Psoas muscle (tissue), 8 donors: Measurements from ENCODE around the gene STMN3. TPM values are rescaled to one million over a fixed set of nuclear protein-coding genes. Genes with fewer than 3 reads are reported as not detected.
"Not testable (repeated sequence)": the region's sequence is repeated elsewhere in the genome, so short reads cannot be mapped to it uniquely, and the experiment has no call there.

Source experiments
- ATAC-seq, 4 donors: fragments of 200-7000 bp; cut with Tn5 transposase; one replicate each; pipeline ENCODE4 v1.9.1; 2020; ENCODE audit warnings: moderate library complexity in 3 of 4, mild to moderate bottlenecking in 2 of 4
- DNase-seq, 2 donors: peaks; one replicate each; pipeline ENCODE4 v3.0.0-alpha.2; 2020
- H3K27ac ChIP-seq: fragments of 200-600 bp; one replicate; pipeline ENCODE4 v1.8.0; 2022
- H3K27me3 ChIP-seq, 3 donors: fragments of 200-600 bp in 1 of 3; one replicate each; pipeline versions ENCODE4 v1.6.1 to v1.8.0; 2013 to 2022; ENCODE audit warnings: low read length in 2 of 3, mild to moderate bottlenecking in 2 of 3, moderate library complexity in 1 of 3; ENCODE audit not compliant: insufficient read depth in 3 of 3
- H3K36me3 ChIP-seq, 2 donors: fragments of 200-600 bp in 1 of 2; one replicate each; pipeline versions ENCODE4 v1.6.1 to v1.8.0; 2013 to 2022; ENCODE audit warnings: low read depth in 1 of 2, mild to moderate bottlenecking in 1 of 2, moderate library complexity in 1 of 2; ENCODE audit not compliant: insufficient read depth in 1 of 2
- H3K4me1 ChIP-seq: fragments of 200-600 bp; one replicate; pipeline ENCODE4 v1.8.0; 2022
- H3K4me3 ChIP-seq: fragments of 200-600 bp; one replicate; pipeline ENCODE4 v1.8.0; 2022; ENCODE audit warnings: mild to moderate bottlenecking
- H3K9me3 ChIP-seq: fragments of 200-600 bp; one replicate; pipeline ENCODE4 v1.8.0; 2022
- WGBS, 3 donors: extraction: QIAGEN DNeasy Blood & Tissue Kit; methylation state at CpG; one replicate each; pipeline versions ENCODE4 v1.1.6 to v1.1.7; 2013; 5-methylcytosine and 5-hydroxymethylcytosine counted together
- intact Hi-C, 2 donors: fragments of 100-400 bp; cut with DNase I; formaldehyde crosslinking; loops; one replicate each; pipeline versions ENCODE4 v1.11.0 to v1.14.2; 2022
- polyA plus RNA-seq, 3 donors: library from polyadenylated mRNA; stranded (reverse); fragments of 200-250 nt; gene quantifications; one replicate each; pipeline ENCODE4 v1.2.3, GENCODE V29; 2013
- total RNA-seq, 4 donors: library from RNA; stranded (reverse); fragmentation: NEBNext Ultra II Directional in 2 of 4; extraction: Animal tissue kit (Norgen Biotek cat#: 25700) in 2 of 4; gene quantifications; one replicate each; pipeline versions ENCODE4 v1.2.1 to v1.2.4, GENCODE V29; 2021 to 2023
- TF ChIP-seq, protein P1 (sequence below): fragments of 200-600 bp; IDR thresholded peaks from one replicate; pipeline ENCODE4 v1.8.0; 2022; ENCODE audit warnings: antibody characterized with exemption
- donor health status: healthy with polysubstance abuse.
- donor health status: DM: no; HTN: no; CAD: no; lungs with moderate emphysema.
- donor health status: Bipolar disorder and iron deficiency.
- donor health status: healthy.
- donor health status: DM: yes; HTN: yes; CAD: no.
- donor health status: DM: no; HTN: no; CAD: no.
- donor health status: DM: no; HTN: no; CAD: no.
- donor health status: DM: yes; HTN: yes; CAD: no.

STMN3 gene
- total and polyA plus RNA-seq, 7 donors: 1.0 to 3.1 (median 2.4) TPM

DNA sequence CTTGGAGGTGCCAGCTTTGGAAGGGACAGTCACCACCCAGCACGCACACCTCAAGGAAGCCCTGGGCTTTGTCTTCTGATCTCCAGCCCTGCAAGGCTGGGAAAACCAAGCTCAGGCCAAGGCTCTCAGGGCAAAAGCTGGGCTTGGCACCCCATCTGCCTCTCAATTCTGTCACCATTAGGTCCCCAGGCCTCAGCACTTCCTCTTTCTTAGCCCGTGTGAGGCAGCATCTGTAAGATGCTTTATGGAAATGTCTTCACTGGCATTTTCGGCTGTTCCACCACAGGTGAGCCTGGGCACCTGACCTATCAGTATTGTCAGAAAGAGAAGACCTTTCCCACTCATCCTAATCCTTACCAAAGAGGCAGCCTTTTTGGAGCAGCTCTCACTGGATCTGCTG, 50.9 kb downstream of the STMN3 start:
- Histone ChIP-seq H3K9me3 (no peaks in the 10 kb centered on the region), H3K27me3 (no peaks in the 10 kb centered on the region), H3K4me3 (no peak overlapping the region), H3K27ac (no peak overlapping the region), H3K36me3 (peaks cover 0 to 61% of the 10 kb centered on the region in 2 donors), H3K4me1 (no peaks in the 10 kb centered on the region)
- TF ChIP-seq, protein P1, sequence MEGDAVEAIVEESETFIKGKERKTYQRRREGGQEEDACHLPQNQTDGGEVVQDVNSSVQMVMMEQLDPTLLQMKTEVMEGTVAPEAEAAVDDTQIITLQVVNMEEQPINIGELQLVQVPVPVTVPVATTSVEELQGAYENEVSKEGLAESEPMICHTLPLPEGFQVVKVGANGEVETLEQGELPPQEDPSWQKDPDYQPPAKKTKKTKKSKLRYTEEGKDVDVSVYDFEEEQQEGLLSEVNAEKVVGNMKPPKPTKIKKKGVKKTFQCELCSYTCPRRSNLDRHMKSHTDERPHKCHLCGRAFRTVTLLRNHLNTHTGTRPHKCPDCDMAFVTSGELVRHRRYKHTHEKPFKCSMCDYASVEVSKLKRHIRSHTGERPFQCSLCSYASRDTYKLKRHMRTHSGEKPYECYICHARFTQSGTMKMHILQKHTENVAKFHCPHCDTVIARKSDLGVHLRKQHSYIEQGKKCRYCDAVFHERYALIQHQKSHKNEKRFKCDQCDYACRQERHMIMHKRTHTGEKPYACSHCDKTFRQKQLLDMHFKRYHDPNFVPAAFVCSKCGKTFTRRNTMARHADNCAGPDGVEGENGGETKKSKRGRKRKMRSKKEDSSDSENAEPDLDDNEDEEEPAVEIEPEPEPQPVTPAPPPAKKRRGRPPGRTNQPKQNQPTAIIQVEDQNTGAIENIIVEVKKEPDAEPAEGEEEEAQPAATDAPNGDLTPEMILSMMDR: no peak
- 88 to 96% (median 93%) methylated on average over 3 of the region's 3 CpGs for WGBS, 3 donors
- ATAC-seq (no peak), DNase-seq (no peak)
- intact Hi-C loops: no loop called here

DNA sequence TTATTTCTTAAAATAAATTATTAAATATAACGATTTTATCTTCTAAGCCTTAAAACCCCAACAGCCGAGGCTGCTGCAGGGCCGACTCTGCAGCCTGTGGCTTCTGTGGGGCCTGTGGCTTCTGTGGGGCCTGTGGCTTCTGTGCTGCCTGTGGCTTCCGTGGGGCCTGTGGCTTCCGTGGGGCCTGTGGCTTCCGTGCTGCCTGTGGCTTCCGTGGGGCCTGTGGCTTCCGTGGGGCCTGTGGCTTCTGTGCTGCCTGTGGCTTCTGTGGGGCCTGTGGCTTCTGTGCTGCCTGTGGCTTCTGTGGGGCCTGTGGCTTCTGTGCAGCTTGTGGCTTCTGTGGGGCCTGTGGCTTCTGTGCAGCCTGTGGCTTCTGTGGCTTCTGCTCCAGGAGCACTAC, 51.5 kb downstream of the STMN3 start:
- H3K4me3 ChIP-seq, H3K27me3 ChIP-seq, H3K4me1 ChIP-seq, DNase-seq, H3K9me3 ChIP-seq, H3K27ac ChIP-seq, ATAC-seq, intact Hi-C loops: not testable (repeated sequence)
- WGBS, 3 donors: 84 to 95% (median 86%) methylated on average over 5 to 8 of the region's 8 CpGs
- H3K36me3 ChIP-seq: peaks cover 0 to 61% of the 10 kb centered on the region in 2 donors

DNA sequence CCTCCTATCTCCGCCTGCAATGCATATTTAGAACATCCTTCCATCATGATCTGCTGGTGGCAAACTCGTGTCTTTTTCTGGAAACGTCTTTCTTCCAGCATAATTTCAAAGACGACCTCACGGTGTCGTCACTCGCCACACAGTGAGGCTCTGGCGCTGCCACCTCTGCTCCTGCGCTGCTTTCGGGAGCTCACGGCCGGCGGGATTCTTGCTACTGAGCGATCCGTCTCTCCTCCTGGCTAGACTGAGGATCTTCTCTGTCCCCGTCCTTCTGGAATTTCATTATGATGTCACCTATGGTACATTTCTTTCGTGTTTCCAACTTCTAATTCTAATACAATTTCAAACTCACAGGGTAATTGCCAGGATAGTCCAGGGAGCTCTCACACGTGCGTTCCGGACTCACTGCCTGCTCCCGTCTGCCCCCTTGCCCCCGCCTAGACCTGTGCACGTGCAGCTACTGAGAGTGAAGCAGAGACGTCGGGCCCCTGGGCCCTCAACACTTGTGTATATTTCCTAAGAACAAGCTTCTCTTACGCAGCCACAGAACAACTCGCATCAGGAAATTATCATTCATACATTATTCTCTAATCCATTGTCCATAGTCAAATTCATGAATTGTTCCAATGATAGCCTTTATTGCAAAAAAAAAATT, 53.7 kb downstream of the STMN3 start:
- Histone ChIP-seq H3K27me3 (no peaks in the 10 kb centered on the region), H3K27ac (no peak overlapping the region), H3K9me3 (no peaks in the 10 kb centered on the region), H3K4me3 (no peak overlapping the region), H3K36me3 (peaks cover 0 to 74% of the 10 kb centered on the region in 2 donors), H3K4me1 (no peaks in the 10 kb centered on the region)
- ATAC-seq: no peak
- DNase-seq: no peak
- WGBS, 3 donors: 91 to 95% (median 94%) methylated on average over 27 of the region's 27 CpGs
- intact Hi-C loops: no loop called here
- TF ChIP-seq, protein P1: no peak

DNA sequence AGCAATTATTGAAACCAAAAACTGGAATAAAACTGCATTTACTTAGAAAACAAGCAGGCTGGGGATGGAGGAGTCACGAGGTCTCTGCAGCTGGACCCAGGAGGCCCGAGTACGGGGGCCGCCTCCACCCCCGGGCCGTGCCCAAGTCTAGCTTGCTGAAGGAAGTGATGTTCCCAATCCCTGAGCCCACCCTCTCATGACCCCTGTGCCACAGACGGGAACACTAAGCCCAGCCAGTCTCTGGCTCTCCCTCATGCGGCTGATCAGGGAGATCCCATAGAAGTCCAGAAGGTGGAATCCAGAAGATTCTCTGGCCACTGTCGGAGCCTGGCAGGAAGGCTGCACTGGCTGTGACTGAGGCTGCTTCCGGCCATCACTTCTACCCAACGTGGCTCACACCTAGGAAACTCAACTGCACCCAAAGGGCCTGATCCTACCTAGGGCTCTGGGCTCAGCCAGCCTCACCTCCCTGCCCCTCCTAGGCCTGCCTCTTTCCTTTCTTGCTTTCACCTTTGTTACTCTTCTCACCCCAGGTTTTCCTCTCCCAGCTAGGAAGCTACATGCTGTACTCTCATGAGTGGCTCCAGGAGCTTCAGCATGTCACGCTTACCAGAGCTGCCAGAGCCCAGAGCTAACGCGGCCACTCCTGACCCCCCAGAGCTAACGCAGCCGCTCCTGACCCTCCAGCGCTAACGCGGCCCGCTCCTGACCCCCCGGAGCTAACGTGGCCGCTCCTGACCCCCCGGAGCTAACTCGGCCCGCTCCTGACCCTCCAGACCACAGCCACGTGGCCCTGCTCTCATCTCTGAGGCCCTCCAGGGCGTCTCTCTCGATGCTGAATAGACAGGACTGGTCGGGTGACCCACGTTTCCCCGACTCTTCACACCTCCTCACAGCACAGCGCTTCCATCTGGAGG, 54.5 kb downstream of the STMN3 start:
- peaks cover 0 to 66% of the 10 kb centered on the region in 2 donors for H3K36me3 ChIP-seq
- 90 to 92% (median 90%) methylated on average over 33 of the region's 33 CpGs for WGBS, 3 donors

More for the DNA sequence above, 54.5 kb downstream of the STMN3 start:
- no peaks in the 10 kb centered on the region for H3K27me3 ChIP-seq
- no peak overlapping the region for H3K27ac ChIP-seq
- H3K4me1 ChIP-seq: no peaks in the 10 kb centered on the region
- ATAC-seq (no peak), DNase-seq (no peak)
- TF ChIP-seq, protein P1: no peak
- no peaks in the 10 kb centered on the region for H3K9me3 ChIP-seq
- H3K4me3 ChIP-seq: no peak overlapping the region
- intact Hi-C loops: no loop called here
